Liver (tissue), 9 donors: ENCODE results near the gene BOD1L1. TPM values are rescaled to one million over a fixed set of nuclear protein-coding genes. Genes with fewer than 3 reads are reported as not detected.

Experiments
- DNase-seq: peaks from one replicate; pipeline ENCODE4 v3.0.0-alpha.2; 2017; ENCODE audit warnings: low spot score
- H3K27ac ChIP-seq, 2 donors: one replicate each; pipeline ENCODE4 v1.7.0; 2013; ENCODE audit warnings: inconsistent platforms in 2 of 2, low read length in 2 of 2, control low read depth in 1 of 2, low read depth in 1 of 2, mild to moderate bottlenecking in 1 of 2
- H3K27me3 ChIP-seq, 4 donors: one replicate each; pipeline versions ENCODE4 v1.6.1 to v1.7.0; 2013; ENCODE audit warnings: low read length in 3 of 4, inconsistent platforms in 1 of 4, mild to moderate bottlenecking in 1 of 4, moderate library complexity in 1 of 4; ENCODE audit not compliant: control insufficient read depth in 4 of 4, insufficient read depth in 4 of 4
- H3K36me3 ChIP-seq, 4 donors: one replicate each; pipeline versions ENCODE4 v1.6.1 to v1.7.0; 2013; ENCODE audit warnings: low read length in 3 of 4, mild to moderate bottlenecking in 3 of 4, low read depth in 1 of 4, moderate library complexity in 1 of 4; ENCODE audit not compliant: control insufficient read depth in 4 of 4, insufficient read depth in 3 of 4
- H3K4me1 ChIP-seq, 4 donors: one replicate each; pipeline versions ENCODE4 v1.6.1 to v1.7.0; 2013; ENCODE audit warnings: low read length in 3 of 4, mild to moderate bottlenecking in 3 of 4, moderate library complexity in 1 of 4; ENCODE audit not compliant: control insufficient read depth in 4 of 4, insufficient read depth in 4 of 4
- H3K4me3 ChIP-seq, 3 donors: one replicate each; pipeline versions ENCODE4 v1.6.1 to v1.7.0; 2013; ENCODE audit warnings: low read length in 3 of 3, control low read depth in 1 of 3, low read depth in 1 of 3, mild to moderate bottlenecking in 1 of 3
- H3K9ac ChIP-seq, 2 donors: one replicate each; pipeline ENCODE4 v1.7.0; 2013; ENCODE audit warnings: low read length in 2 of 2, mild to moderate bottlenecking in 2 of 2, moderate library complexity in 2 of 2, control low read depth in 1 of 2, low read depth in 1 of 2
- H3K9me3 ChIP-seq, 4 donors: one replicate each; pipeline versions ENCODE4 v1.6.1 to v1.7.0; 2013; ENCODE audit warnings: low read length in 3 of 4; ENCODE audit not compliant: control insufficient read depth in 4 of 4
- ATF3 ChIP-seq: IDR thresholded peaks from 2 replicates; pipeline ENCODE4 v1.6.1; 2016; ENCODE audit warnings: antibody characterized with exemption
- EGR1 ChIP-seq, 2 donors: IDR thresholded peaks; 2 replicates each; pipeline ENCODE4 v1.6.1; 2016 to 2018; ENCODE audit warnings: antibody characterized with exemption in 2 of 2, low read depth in 2 of 2
- FOXA1 ChIP-seq: IDR thresholded peaks from 2 replicates; pipeline ENCODE4 v1.6.1; 2016; ENCODE audit warnings: antibody characterized with exemption
- FOXA2 ChIP-seq: IDR thresholded peaks from 2 replicates; pipeline ENCODE4 v1.6.1; 2016; ENCODE audit warnings: antibody characterized with exemption
- HNF4G ChIP-seq: IDR thresholded peaks from 2 replicates; pipeline ENCODE4 v1.6.1; 2016; ENCODE audit warnings: antibody characterized with exemption
- JUND ChIP-seq, 2 donors: IDR thresholded peaks; 2 replicates each; pipeline ENCODE4 v1.6.1; 2016; ENCODE audit warnings: antibody characterized with exemption in 2 of 2
- MAX ChIP-seq: IDR thresholded peaks from 2 replicates; pipeline ENCODE4 v1.6.1; 2016; ENCODE audit warnings: antibody characterized with exemption
- NR2F2 ChIP-seq: IDR thresholded peaks from 2 replicates; pipeline ENCODE4 v1.6.1; 2016; ENCODE audit warnings: antibody characterized with exemption
- RAD21 ChIP-seq, 2 donors: IDR thresholded peaks; 2 replicates each; pipeline ENCODE4 v1.6.1; 2016; ENCODE audit warnings: antibody characterized with exemption in 2 of 2, mild to moderate bottlenecking in 2 of 2
- RXRA ChIP-seq, 2 donors: IDR thresholded peaks; 2 replicates each; pipeline ENCODE4 v1.6.1; 2017 to 2018; ENCODE audit warnings: antibody characterized with exemption in 2 of 2, mild to moderate bottlenecking in 1 of 2
- SP1 ChIP-seq: IDR thresholded peaks from 2 replicates; pipeline ENCODE4 v1.6.1; 2018; ENCODE audit warnings: antibody characterized with exemption, mild to moderate bottlenecking
- TAF1 ChIP-seq: conservative IDR thresholded peaks from 2 replicates; pipeline ENCODE4 v1.6.1; 2016; ENCODE audit warnings: antibody characterized with exemption, mild to moderate bottlenecking
- YY1 ChIP-seq: IDR thresholded peaks from 2 replicates; pipeline ENCODE4 v1.6.1; 2016; ENCODE audit warnings: antibody characterized with exemption, mild to moderate bottlenecking
- WGBS: extraction: QIAGEN DNeasy Blood & Tissue Kit; methylation state at CpG from one replicate; pipeline ENCODE4 v1.1.7; 2013; 5-methylcytosine and 5-hydroxymethylcytosine counted together
- polyA plus RNA-seq, 2 donors: library from polyadenylated mRNA; stranded (reverse) in 1 of 2; unstranded in 1 of 2; fragments of 200-250 nt in 1 of 2; fragments of >200 nt in 1 of 2; fragmentation: Nextera tagmentation in 1 of 2; extraction: Ambion mirVana in 1 of 2; gene quantifications; one replicate each; pipeline versions ENCODE4 v1.2.1 to v1.2.3, GENCODE V29; 2013 to 2015
- total RNA-seq, 2 donors: library from RNA; depleted of rRNA; stranded (reverse); fragments of >200 nt; gene quantifications; one replicate each; pipeline ENCODE4 v1.2.3, GENCODE V29; 2014
- TF ChIP-seq, protein P1 (sequence below): IDR thresholded peaks from 2 replicates; pipeline ENCODE4 v1.6.1; 2016; ENCODE audit warnings: antibody characterized with exemption
- TF ChIP-seq, protein P2 (sequence below): IDR thresholded peaks from 2 replicates; pipeline ENCODE4 v1.6.1; 2016; ENCODE audit warnings: antibody characterized with exemption, mild to moderate bottlenecking
- TF ChIP-seq, protein P3 (sequence below): fragments of 150-350 bp; IDR thresholded peaks from 2 replicates; pipeline ENCODE4 v1.5.1; 2017; ENCODE audit warnings: improper control_type of control experiment, low read depth, low read length; ENCODE audit not compliant: missing input control
- donor health status: healthy.
- donor health status: healthy.
- donor health status: healthy.
- donor health status: healthy.
- donor health status: healthy.

The BOD1L1 gene
- total and polyA plus RNA-seq, 4 donors = 4.1 to 19.2 (median 10.2) TPM

- TF ChIP-seq MAX = no peak
These were observed 100.1 kb downstream of the BOD1L1 start (continued) for GRCh38 chr4:13527192-13527980.

DNA sequence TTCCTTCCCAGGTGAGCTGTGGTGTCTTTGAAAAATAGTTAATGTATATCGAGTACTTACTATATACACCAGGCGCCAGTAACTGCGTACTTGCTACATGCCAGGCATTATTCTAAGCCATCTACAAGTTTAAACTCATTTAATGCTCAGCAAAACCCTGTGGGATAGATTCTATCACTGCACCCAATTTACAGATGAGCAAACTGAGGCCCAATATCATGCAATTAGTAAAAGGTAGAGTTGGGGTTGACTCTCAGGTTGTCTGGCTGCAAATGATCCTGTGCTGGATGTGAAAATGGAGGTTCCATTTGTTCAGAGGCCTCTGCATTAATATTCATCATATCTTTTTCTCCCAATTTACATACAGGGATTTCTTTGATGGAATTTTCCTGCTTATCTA is 100.9 kb downstream of the BOD1L1 start:
- WGBS = 27% methylated on average over 3 of the region's 3 CpGs
- peaks cover 11 to 19% (median 11%) of the 10 kb centered on the region in 4 donors for H3K9me3 ChIP-seq
- H3K27me3 ChIP-seq = peaks cover 10 to 54% (median 22%) of the 10 kb centered on the region in 4 donors
- H3K36me3 ChIP-seq = peaks cover 0 to 2% (median 0%) of the 10 kb centered on the region in 4 donors
- no peak overlapping the region for H3K27ac ChIP-seq
- TF ChIP-seq JUND (IDR thresholded peaks at IDR 0.05) = no peak
- no peak for TF ChIP-seq FOXA2
- no peak for TF ChIP-seq YY1
- no peak for TF ChIP-seq RAD21 (IDR thresholded peaks at IDR 0.05)
- TF ChIP-seq TAF1 = no peak
- no peak for TF ChIP-seq MAX
- no peak for TF ChIP-seq ATF3
- TF ChIP-seq EGR1 (IDR thresholded peaks at IDR 0.05; ENCODE audit: low read depth in 2 of 2) = no peak
- no peak for TF ChIP-seq SP1
- TF ChIP-seq, protein P1, sequence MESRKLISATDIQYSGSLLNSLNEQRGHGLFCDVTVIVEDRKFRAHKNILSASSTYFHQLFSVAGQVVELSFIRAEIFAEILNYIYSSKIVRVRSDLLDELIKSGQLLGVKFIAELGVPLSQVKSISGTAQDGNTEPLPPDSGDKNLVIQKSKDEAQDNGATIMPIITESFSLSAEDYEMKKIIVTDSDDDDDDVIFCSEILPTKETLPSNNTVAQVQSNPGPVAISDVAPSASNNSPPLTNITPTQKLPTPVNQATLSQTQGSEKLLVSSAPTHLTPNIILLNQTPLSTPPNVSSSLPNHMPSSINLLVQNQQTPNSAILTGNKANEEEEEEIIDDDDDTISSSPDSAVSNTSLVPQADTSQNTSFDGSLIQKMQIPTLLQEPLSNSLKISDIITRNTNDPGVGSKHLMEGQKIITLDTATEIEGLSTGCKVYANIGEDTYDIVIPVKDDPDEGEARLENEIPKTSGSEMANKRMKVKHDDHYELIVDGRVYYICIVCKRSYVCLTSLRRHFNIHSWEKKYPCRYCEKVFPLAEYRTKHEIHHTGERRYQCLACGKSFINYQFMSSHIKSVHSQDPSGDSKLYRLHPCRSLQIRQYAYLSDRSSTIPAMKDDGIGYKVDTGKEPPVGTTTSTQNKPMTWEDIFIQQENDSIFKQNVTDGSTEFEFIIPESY = no peak
- TF ChIP-seq FOXA1 = no peak
- no peak for TF ChIP-seq NR2F2
- TF ChIP-seq RXRA (IDR thresholded peaks at IDR 0.05) = no peak
- TF ChIP-seq, protein P2, sequence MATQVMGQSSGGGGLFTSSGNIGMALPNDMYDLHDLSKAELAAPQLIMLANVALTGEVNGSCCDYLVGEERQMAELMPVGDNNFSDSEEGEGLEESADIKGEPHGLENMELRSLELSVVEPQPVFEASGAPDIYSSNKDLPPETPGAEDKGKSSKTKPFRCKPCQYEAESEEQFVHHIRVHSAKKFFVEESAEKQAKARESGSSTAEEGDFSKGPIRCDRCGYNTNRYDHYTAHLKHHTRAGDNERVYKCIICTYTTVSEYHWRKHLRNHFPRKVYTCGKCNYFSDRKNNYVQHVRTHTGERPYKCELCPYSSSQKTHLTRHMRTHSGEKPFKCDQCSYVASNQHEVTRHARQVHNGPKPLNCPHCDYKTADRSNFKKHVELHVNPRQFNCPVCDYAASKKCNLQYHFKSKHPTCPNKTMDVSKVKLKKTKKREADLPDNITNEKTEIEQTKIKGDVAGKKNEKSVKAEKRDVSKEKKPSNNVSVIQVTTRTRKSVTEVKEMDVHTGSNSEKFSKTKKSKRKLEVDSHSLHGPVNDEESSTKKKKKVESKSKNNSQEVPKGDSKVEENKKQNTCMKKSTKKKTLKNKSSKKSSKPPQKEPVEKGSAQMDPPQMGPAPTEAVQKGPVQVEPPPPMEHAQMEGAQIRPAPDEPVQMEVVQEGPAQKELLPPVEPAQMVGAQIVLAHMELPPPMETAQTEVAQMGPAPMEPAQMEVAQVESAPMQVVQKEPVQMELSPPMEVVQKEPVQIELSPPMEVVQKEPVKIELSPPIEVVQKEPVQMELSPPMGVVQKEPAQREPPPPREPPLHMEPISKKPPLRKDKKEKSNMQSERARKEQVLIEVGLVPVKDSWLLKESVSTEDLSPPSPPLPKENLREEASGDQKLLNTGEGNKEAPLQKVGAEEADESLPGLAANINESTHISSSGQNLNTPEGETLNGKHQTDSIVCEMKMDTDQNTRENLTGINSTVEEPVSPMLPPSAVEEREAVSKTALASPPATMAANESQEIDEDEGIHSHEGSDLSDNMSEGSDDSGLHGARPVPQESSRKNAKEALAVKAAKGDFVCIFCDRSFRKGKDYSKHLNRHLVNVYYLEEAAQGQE = no peak
- no peak for TF ChIP-seq HNF4G
- TF ChIP-seq, protein P3, sequence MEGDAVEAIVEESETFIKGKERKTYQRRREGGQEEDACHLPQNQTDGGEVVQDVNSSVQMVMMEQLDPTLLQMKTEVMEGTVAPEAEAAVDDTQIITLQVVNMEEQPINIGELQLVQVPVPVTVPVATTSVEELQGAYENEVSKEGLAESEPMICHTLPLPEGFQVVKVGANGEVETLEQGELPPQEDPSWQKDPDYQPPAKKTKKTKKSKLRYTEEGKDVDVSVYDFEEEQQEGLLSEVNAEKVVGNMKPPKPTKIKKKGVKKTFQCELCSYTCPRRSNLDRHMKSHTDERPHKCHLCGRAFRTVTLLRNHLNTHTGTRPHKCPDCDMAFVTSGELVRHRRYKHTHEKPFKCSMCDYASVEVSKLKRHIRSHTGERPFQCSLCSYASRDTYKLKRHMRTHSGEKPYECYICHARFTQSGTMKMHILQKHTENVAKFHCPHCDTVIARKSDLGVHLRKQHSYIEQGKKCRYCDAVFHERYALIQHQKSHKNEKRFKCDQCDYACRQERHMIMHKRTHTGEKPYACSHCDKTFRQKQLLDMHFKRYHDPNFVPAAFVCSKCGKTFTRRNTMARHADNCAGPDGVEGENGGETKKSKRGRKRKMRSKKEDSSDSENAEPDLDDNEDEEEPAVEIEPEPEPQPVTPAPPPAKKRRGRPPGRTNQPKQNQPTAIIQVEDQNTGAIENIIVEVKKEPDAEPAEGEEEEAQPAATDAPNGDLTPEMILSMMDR = no peak
- H3K4me3 ChIP-seq = no peak overlapping the region
- peaks cover 0 to 16% (median 7%) of the 10 kb centered on the region in 4 donors for H3K4me1 ChIP-seq
- DNase-seq = no peak
- H3K9ac ChIP-seq = no peak overlapping the region
